Measurements from ENCODE around the gene TBC1D14. TPM values are rescaled to one million over a fixed set of nuclear protein-coding genes. Genes with fewer than 3 reads are reported as not detected.

Gene TBC1D14
- total and polyA plus RNA-seq, 10 of the 15 experiments (the other 5 are each of a cell fraction or from before 2014, with no cell fraction given), result 0.87 to 39.3 (median 30.1) TPM

GRCh38 chr4:7077371-7077770, 167.7 kb downstream of the TBC1D14 start (continued):
- TF ChIP-seq, protein P1, sequence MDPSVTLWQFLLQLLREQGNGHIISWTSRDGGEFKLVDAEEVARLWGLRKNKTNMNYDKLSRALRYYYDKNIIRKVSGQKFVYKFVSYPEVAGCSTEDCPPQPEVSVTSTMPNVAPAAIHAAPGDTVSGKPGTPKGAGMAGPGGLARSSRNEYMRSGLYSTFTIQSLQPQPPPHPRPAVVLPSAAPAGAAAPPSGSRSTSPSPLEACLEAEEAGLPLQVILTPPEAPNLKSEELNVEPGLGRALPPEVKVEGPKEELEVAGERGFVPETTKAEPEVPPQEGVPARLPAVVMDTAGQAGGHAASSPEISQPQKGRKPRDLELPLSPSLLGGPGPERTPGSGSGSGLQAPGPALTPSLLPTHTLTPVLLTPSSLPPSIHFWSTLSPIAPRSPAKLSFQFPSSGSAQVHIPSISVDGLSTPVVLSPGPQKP (IDR thresholded peaks at IDR 0.05; ENCODE audit: low read depth, low read length), result no peak
- TF ChIP-seq, protein P2, sequence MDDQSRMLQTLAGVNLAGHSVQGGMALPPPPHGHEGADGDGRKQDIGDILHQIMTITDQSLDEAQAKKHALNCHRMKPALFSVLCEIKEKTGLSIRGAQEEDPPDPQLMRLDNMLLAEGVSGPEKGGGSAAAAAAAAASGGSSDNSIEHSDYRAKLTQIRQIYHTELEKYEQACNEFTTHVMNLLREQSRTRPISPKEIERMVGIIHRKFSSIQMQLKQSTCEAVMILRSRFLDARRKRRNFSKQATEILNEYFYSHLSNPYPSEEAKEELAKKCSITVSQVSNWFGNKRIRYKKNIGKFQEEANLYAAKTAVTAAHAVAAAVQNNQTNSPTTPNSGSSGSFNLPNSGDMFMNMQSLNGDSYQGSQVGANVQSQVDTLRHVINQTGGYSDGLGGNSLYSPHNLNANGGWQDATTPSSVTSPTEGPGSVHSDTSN (IDR thresholded peaks at IDR 0.05; ENCODE audit: insufficient replicate concordance, low read depth, low read length), result no peak

- in situ Hi-C loops (cut with MboI), result no loop called here
- BruUV-seq (replicated peaks), result no TSS peak
- TF ChIP-seq CREM (IDR thresholded peaks at IDR 0.05; ENCODE audit: low read depth), result no peak
- no peak for TF ChIP-seq SPI1 (IDR thresholded peaks at IDR 0.05; ENCODE audit: borderline replicate concordance, insufficient read depth, low read depth, low read length)
- TF ChIP-seq SRF (IDR thresholded peaks at IDR 0.05; ENCODE audit: low read depth in 2 of 2, low read length in 2 of 2), result no peak
- TF ChIP-seq MTA3 (IDR thresholded peaks at IDR 0.05; ENCODE audit: borderline replicate concordance, low read length), result no peak
- TF ChIP-seq PML (IDR thresholded peaks at IDR 0.05; ENCODE audit: low read length), result no peak
- TF ChIP-seq, protein P3, sequence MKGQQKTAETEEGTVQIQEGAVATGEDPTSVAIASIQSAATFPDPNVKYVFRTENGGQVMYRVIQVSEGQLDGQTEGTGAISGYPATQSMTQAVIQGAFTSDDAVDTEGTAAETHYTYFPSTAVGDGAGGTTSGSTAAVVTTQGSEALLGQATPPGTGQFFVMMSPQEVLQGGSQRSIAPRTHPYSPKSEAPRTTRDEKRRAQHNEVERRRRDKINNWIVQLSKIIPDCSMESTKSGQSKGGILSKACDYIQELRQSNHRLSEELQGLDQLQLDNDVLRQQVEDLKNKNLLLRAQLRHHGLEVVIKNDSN (IDR thresholded peaks at IDR 0.05; ENCODE audit: borderline replicate concordance, extremely low read length, insufficient read depth, low read depth, low read length), result no peak
- TF ChIP-seq, protein P4, sequence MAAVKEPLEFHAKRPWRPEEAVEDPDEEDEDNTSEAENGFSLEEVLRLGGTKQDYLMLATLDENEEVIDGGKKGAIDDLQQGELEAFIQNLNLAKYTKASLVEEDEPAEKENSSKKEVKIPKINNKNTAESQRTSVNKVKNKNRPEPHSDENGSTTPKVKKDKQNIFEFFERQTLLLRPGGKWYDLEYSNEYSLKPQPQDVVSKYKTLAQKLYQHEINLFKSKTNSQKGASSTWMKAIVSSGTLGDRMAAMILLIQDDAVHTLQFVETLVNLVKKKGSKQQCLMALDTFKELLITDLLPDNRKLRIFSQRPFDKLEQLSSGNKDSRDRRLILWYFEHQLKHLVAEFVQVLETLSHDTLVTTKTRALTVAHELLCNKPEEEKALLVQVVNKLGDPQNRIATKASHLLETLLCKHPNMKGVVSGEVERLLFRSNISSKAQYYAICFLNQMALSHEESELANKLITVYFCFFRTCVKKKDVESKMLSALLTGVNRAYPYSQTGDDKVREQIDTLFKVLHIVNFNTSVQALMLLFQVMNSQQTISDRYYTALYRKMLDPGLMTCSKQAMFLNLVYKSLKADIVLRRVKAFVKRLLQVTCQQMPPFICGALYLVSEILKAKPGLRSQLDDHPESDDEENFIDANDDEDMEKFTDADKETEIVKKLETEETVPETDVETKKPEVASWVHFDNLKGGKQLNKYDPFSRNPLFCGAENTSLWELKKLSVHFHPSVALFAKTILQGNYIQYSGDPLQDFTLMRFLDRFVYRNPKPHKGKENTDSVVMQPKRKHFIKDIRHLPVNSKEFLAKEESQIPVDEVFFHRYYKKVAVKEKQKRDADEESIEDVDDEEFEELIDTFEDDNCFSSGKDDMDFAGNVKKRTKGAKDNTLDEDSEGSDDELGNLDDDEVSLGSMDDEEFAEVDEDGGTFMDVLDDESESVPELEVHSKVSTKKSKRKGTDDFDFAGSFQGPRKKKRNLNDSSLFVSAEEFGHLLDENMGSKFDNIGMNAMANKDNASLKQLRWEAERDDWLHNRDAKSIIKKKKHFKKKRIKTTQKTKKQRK (IDR thresholded peaks at IDR 0.05; ENCODE audit: low read depth, low read length), result no peak
- TF ChIP-seq ZBTB4 (CRISPR knock-in tag; IDR thresholded peaks at IDR 0.05), result no peak
- TF ChIP-seq NRF1 (conservative IDR thresholded peaks at IDR 0.05; ENCODE audit: low read depth, low read length), result no peak
These were observed 168.4 kb downstream of the TBC1D14 start for GRCh38 chr4:7078025-7078424.

More at GRCh38 chr4:7078025-7078424, 168.4 kb downstream of the TBC1D14 start:
- Histone ChIP-seq H2AFZ (ENCODE audit: control insufficient read depth, low read depth, low read length) (no peak overlapping the region), H3K9ac (ENCODE audit: control insufficient read depth, insufficient read depth, low read length) (no peak overlapping the region), H4K20me1 (ENCODE audit: control insufficient read depth, insufficient read depth) (no peaks in the 10 kb centered on the region; the same call in 1 of the 2 replicates), H3K4me3 (no peak overlapping the region), H3K27me3 (replicated peaks in 1 of 2; ENCODE audit: control insufficient read depth in 2 of 2, insufficient read depth in 2 of 2, low read length in 1 of 2) (no peaks in the 10 kb centered on the region), H3K36me3 (ENCODE audit: control insufficient read depth in 2 of 2, insufficient read depth in 2 of 2, low read length in 1 of 2) (no peaks in the 10 kb centered on the region), H3K4me2 (ENCODE audit: control insufficient read depth, insufficient read depth) (no peak overlapping the region), H3K79me2 (ENCODE audit: control insufficient read depth, insufficient read depth, low read length) (no peaks in the 10 kb centered on the region), H3K9me3 (replicated peaks; ENCODE audit: control insufficient read depth, insufficient read depth, low read length) (no peaks in the 10 kb centered on the region), H3K27ac (ENCODE audit: control insufficient read depth, insufficient read depth) (no peak overlapping the region), H3K4me1 (ENCODE audit: control insufficient read depth, insufficient read depth, low read length) (no peaks in the 10 kb centered on the region)
- RAD21 ChIA-PET (ENCODE audit: unreplicated experiment), result no interaction called here
- intact Hi-C loops (cut with micrococcal nuclease; ENCODE audit: unreplicated experiment), result no loop called here
- CTCF ChIA-PET, result interaction anchor here (0.7 to 1.0 kb wide), 2 partner anchors 9 to 14 kb away, joined by 3 to 4 read pairs; no protein-coding TSS in a partner anchor
- DNase-seq (ENCODE audit: low read depth, low spot score), result no peak
- FAIRE-seq, result no peak
- no peak for ATAC-seq
- WGBS (ENCODE audit: insufficient coverage, insufficient replicate concordance, low lambda C conversion rate, missing lambda C conversion rate), result 37% methylated on average over 5 of the region's 5 CpGs
- POLR2A ChIA-PET, result no interaction called here
- SMC1A ChIA-PET (ENCODE audit: uncharacterized antibody, unreplicated experiment), result interaction anchor here (1.4 kb wide), 1 partner anchor 17 kb away, joined by 3 read pairs; no protein-coding TSS in a partner anchor
